GM06990 (cell line): ENCODE data around the gene SH3BP4.

ENCODE experiments used
- DNase-seq: peaks from one replicate; pipeline ENCODE4 v3.0.0-alpha.2; 2011; ENCODE audit not compliant: insufficient read length; ENCODE audit errors: extremely low read depth
- H3K27me3 ChIP-seq: replicated peaks from 2 replicates; pipeline ENCODE4 v1.6.0; 2011; ENCODE audit warnings: low read length; ENCODE audit not compliant: control insufficient read depth, insufficient read depth
- H3K36me3 ChIP-seq: 2 replicates; pipeline ENCODE4 v1.5.1; 2011; ENCODE audit warnings: low read length; ENCODE audit not compliant: control insufficient read depth, insufficient read depth
- H3K4me3 ChIP-seq: replicated peaks from 2 replicates; pipeline ENCODE4 v1.5.1; 2011; ENCODE audit warnings: low read depth, mild to moderate bottlenecking, control low read depth, low read length
- TF ChIP-seq, protein P1 (sequence below): IDR thresholded peaks from 2 replicates; pipeline ENCODE4 v1.5.1; 2011; ENCODE audit warnings: low read length, control low read depth, mild to moderate bottlenecking, inconsistent platforms; ENCODE audit not compliant: insufficient read depth, poor library complexity, severe bottlenecking

Gene SH3BP4

DNA sequence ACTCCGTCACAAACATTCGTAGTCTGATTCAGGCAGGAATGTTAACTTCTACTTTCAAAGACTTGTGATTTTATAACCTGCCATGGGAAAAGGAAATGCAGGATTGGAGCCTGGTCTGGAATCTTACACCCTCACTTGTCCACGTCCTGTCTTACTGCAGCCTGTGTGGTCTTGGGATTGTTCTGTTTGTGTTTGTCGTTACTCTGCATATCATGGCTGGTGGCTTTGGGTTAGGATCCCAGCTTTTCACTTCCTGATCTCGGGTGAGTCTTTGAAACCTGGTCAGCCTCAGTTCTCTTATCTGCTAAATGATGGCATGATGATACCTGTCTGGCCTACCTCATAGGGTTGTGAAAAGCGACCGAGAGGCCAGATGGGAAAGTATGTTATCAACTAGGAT, 34.6 kb downstream of the SH3BP4 start:
- no peak for DNase-seq
- H3K27me3 ChIP-seq: no peaks in the 10 kb centered on the region
- H3K4me3 ChIP-seq: no peak overlapping the region
- H3K36me3 ChIP-seq: no peaks in the 10 kb centered on the region
- TF ChIP-seq, protein P1, sequence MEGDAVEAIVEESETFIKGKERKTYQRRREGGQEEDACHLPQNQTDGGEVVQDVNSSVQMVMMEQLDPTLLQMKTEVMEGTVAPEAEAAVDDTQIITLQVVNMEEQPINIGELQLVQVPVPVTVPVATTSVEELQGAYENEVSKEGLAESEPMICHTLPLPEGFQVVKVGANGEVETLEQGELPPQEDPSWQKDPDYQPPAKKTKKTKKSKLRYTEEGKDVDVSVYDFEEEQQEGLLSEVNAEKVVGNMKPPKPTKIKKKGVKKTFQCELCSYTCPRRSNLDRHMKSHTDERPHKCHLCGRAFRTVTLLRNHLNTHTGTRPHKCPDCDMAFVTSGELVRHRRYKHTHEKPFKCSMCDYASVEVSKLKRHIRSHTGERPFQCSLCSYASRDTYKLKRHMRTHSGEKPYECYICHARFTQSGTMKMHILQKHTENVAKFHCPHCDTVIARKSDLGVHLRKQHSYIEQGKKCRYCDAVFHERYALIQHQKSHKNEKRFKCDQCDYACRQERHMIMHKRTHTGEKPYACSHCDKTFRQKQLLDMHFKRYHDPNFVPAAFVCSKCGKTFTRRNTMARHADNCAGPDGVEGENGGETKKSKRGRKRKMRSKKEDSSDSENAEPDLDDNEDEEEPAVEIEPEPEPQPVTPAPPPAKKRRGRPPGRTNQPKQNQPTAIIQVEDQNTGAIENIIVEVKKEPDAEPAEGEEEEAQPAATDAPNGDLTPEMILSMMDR: no peak

DNA sequence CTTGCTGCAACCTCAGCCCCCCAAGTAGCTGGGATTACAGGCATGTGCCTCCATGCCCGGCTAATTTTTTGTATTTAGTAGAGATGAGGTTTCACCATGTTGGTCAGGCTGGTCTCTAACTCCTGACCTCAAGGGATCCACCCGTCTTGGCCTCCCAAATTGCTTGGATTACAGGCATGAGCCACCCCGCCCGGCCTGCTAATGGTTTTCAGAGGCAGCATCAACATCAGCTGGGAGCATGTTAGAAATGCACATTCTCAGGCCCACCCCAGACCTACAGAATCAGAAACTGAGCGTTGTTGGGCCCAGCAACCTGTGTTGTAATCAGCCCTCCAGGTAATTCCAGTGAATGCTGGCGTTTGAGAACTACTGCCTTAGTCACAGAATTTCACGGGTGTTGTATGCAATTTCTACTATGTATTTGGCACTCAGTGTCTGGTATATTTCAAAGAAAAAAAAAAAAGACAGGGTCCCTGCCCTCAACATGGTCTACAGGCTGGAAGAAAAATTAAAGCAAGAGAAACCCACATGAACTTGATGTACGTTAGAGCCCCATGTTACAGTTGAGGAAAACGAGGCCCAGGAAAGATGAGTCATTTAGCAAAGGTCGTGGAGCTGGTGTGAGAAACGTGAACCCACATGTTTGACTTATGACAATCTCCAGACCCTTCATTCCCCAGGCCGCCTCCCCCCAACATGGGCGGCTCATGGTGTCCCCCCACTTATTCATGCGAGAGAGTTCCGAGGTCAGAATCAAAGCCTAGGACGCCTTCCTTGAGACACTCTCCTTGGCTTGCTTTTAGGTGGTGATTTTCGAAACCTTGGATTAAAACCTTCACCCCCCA, 35.3 kb downstream of the SH3BP4 start:
- no peaks in the 10 kb centered on the region for H3K27me3 ChIP-seq
- H3K4me3 ChIP-seq: no peak overlapping the region
- no peaks in the 10 kb centered on the region for H3K36me3 ChIP-seq
- TF ChIP-seq, protein P1: no peak
- no peak for DNase-seq

DNA sequence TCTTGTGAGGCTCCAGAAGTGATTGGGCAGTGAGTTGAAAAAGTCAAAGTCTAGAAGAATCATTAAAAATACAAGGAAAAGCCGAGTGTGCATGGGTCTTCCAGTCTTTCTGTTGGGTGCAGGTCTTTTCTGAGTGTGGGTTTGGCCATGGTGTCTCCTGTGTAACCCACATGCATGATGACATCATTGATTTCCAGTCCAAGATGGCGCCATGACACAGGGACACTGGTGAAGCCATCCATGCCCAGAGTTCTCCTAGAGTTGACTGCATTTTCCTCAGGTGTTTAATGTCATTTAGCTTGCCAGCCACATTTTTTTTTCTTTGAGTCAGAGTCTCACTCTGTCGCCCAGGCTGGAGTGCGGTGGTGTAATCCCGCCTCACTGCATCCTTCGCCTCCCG, 35.9 kb downstream of the SH3BP4 start:
- DNase-seq: no peak
- Histone ChIP-seq H3K36me3 (no peaks in the 10 kb centered on the region), H3K27me3 (no peaks in the 10 kb centered on the region), H3K4me3 (no peak overlapping the region)
- TF ChIP-seq, protein P1: no peak

DNA sequence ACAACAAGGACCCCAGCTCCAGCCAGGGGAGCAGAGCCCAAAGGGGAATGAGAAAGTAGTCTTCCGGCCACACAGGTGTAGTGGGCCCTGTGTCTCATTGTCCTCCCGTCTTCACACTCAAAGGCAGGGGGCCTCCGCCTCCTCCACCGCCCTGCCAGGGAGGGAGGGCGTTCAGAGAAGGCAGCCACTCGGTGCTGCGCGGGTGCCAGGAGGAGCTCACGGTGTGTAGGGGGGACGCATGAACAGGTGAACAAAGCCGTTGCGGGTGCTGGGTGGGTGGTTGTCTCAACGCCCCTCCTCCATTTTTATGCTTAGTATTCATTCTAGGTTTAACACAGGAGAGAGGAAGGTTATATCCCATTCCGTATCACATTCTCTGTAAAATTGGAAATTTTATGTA, 36.7 kb downstream of the SH3BP4 start:
- H3K27me3 ChIP-seq: no peaks in the 10 kb centered on the region

DNA sequence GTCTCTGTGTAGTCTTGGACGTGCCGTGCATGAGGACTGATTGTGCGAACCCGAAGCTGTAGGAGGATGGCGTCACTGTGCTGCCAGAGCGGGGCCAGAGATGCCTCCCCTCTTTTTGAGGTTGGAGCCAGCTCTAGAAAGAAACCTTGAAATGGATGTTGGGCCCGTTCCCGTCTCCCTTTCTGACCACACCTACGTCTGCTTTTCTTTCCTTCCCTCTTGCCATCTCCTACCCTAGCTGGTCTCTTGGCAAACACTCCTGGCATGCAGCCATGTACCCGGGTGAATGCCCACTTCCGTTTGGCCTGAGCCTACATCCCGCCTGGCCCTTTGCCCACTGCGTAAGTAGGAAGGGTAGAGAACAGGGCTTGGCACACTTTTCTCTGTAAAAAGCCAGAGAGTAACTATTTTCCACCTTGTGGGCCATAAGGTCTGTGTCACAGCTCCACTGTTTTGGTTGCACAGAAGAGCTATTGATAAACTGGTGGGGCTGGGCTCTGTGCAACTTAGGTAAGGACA, 37.4 kb downstream of the SH3BP4 start:
- TF ChIP-seq, protein P1: no peak
- H3K36me3 ChIP-seq: no peaks in the 10 kb centered on the region

More for the DNA sequence above, 36.7 kb downstream of the SH3BP4 start:
- H3K36me3 ChIP-seq: no peaks in the 10 kb centered on the region
- TF ChIP-seq, protein P1: no peak
- H3K4me3 ChIP-seq: no peak overlapping the region
- no peak for DNase-seq

More for the DNA sequence above, 37.4 kb downstream of the SH3BP4 start:
- DNase-seq: no peak
- Histone ChIP-seq H3K27me3 (no peaks in the 10 kb centered on the region), H3K4me3 (no peak overlapping the region)
